Ectodermal cell (in vitro differentiated cells): ENCODE measurements around the gene STIL.

ENCODE experiments used
- H3K27ac ChIP-seq: 2 replicates; pipeline ENCODE4 v1.7.0; 2013; ENCODE audit warnings: mild to moderate bottlenecking, low read depth, low read length; ENCODE audit not compliant: insufficient read depth, poor library complexity, severe bottlenecking
- H3K27me3 ChIP-seq: 2 replicates; pipeline ENCODE4 v1.7.0; 2013; ENCODE audit warnings: mild to moderate bottlenecking, low read length; ENCODE audit not compliant: insufficient read depth, control insufficient read depth, poor library complexity, severe bottlenecking
- H3K36me3 ChIP-seq: one replicate; pipeline ENCODE4 v1.7.0; 2013; ENCODE audit warnings: low read length; ENCODE audit not compliant: control insufficient read depth, insufficient read depth
- H3K4me1 ChIP-seq: one replicate; pipeline ENCODE4 v1.7.0; 2013; ENCODE audit warnings: low read length; ENCODE audit not compliant: control insufficient read depth, insufficient read depth
- H3K4me3 ChIP-seq: 2 replicates; pipeline ENCODE4 v1.7.0; 2013; ENCODE audit warnings: low read depth, low read length, control low read depth; ENCODE audit not compliant: insufficient read depth
- H3K9me3 ChIP-seq: 2 replicates; pipeline ENCODE4 v1.7.0; 2013; ENCODE audit warnings: mild to moderate bottlenecking, low read length, moderate library complexity; ENCODE audit not compliant: control insufficient read depth
- WGBS, 2 experiments: methylation state at CpG; one replicate each; pipeline ENCODE4 v1.1.7; 2013; ENCODE audit warnings: missing lambda C conversion rate in 2 of 2; 5-methylcytosine and 5-hydroxymethylcytosine counted together

STIL gene

GRCh38 chr1:47219590-47220220 is 94.2 kb downstream of the STIL start:
- no peaks in the 10 kb centered on the region for H3K36me3 ChIP-seq
- H3K4me3 ChIP-seq: no peak overlapping the region
- 94% methylated on average over 24 to 26 of the region's 29 CpGs for WGBS, 2 experiments
- H3K9me3 ChIP-seq: no peaks in the 10 kb centered on the region
- no peaks in the 10 kb centered on the region for H3K4me1 ChIP-seq
- no peak overlapping the region for H3K27ac ChIP-seq
- peaks cover 62% of the 10 kb centered on the region for H3K27me3 ChIP-seq

DNA sequence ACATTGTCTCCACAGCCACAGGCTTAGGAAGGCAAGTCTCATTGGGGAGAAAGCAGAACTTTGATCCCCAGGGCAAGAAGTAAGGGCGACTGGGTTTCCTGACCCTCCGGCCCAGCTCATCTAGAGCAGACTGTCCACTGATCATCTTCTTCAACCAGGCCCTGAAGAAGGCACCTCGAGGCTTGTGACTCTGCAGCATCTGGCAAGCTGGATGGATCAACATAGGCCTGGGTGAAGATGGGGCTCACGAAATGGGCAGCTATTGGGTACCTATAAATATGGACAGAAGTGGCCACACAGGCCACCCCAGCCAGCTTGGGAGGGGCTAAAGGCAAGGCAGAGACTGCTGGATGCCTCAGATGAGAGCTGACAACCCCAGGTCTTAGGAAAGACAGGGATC is 94.9 kb downstream of the STIL start:
- H3K36me3 ChIP-seq: no peaks in the 10 kb centered on the region
- H3K9me3 ChIP-seq: no peaks in the 10 kb centered on the region
- WGBS, 2 experiments: 93 to 95% methylated on average over 4 of the region's 4 CpGs
- no peak overlapping the region for H3K27ac ChIP-seq
- no peak overlapping the region for H3K4me3 ChIP-seq
- no peaks in the 10 kb centered on the region for H3K4me1 ChIP-seq
- peaks cover 55% of the 10 kb centered on the region for H3K27me3 ChIP-seq

DNA sequence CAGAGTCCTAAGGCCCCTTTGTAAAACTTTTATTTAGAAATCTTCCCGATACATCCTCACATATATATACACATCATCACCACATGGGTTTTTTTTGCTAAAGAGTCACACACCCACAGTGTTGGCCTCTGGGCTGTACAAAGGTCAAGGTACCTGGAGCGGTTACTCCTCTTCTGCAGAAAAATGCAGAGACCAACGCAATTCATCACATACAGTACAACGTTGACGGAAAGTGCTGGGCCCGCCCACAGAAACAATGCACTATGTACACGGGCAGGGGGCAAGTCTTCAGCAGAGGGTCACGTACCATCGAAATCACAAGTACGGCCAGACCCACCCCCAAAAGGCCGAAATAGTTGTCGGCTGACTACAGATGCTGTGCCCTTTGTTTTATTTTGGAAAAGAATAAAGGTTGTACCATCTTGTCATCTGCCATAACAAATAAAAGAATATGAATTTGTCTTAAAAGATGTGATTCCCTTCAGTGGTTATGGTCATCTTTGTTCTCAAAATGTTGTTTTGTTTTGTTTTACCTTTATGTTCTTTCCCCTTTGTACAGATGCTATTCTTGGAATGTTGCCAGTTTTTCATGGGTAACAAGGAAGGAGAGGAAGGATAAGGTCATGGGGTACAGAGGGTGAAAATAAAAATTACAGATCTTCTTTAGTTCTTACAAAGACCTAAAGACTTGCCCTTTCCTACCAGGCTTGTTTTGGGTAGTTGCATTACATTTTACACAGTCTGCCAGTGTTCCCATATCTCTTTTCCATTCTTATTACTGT is 97.5 kb downstream of the STIL start:
- no peak overlapping the region for H3K4me3 ChIP-seq
- no peaks in the 10 kb centered on the region for H3K36me3 ChIP-seq
- no peaks in the 10 kb centered on the region for H3K4me1 ChIP-seq
- no peak overlapping the region for H3K27ac ChIP-seq
- peaks cover 29% of the 10 kb centered on the region for H3K27me3 ChIP-seq
- H3K9me3 ChIP-seq: no peaks in the 10 kb centered on the region
- WGBS, 2 experiments: 93 to 95% methylated on average over 12 of the region's 12 CpGs

DNA sequence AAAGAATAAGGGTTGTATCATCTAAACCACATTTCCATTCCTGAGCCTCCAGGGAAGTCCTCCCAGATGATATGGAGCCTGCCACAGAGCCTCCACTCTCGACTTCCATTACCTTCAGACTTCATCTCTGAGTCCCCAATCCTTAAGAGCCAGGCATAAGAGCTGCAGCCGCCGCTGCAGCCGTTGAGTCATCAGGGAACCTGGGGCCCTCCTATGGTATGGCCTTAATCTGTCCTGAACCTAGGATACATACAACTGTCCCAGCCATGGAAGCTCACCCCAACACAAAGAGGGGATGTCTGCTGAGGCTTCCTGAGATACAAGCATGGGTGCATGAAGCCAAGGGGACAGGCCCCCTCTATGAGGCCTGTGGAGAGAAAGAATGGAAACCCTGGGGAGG is 98.2 kb downstream of the STIL start:
- Histone ChIP-seq H3K27ac (no peak overlapping the region), H3K36me3 (no peaks in the 10 kb centered on the region), H3K9me3 (no peaks in the 10 kb centered on the region), H3K4me3 (no peak overlapping the region), H3K4me1 (no peaks in the 10 kb centered on the region), H3K27me3 (peaks cover 22% of the 10 kb centered on the region)
- 81 to 85% methylated on average over 4 of the region's 4 CpGs for WGBS, 2 experiments

- WGBS, 2 experiments: 88 to 89% methylated on average over 3 of the region's 3 CpGs
- H3K9me3 ChIP-seq: no peaks in the 10 kb centered on the region
- H3K4me3 ChIP-seq: no peak overlapping the region
- H3K36me3 ChIP-seq: no peaks in the 10 kb centered on the region
- peaks cover 19% of the 10 kb centered on the region for H3K27me3 ChIP-seq
- no peaks in the 10 kb centered on the region for H3K4me1 ChIP-seq
- H3K27ac ChIP-seq: no peak overlapping the region
Observed at GRCh38 chr1:47214549-47214948, 99.4 kb downstream of the STIL start.

- Histone ChIP-seq H3K4me3 (no peak overlapping the region), H3K27me3 (peaks cover 29% of the 10 kb centered on the region), H3K27ac (no peak overlapping the region), H3K36me3 (no peaks in the 10 kb centered on the region), H3K9me3 (no peaks in the 10 kb centered on the region), H3K4me1 (peaks cover 10% of the 10 kb centered on the region)
- WGBS, 2 experiments: 66 to 68% methylated on average over 11 of the region's 11 CpGs
Observed at GRCh38 chr1:47213230-47213963, 100.5 kb downstream of the STIL start.

GRCh38 chr1:47212636-47213229 is 101.2 kb downstream of the STIL start:
- H3K4me3 ChIP-seq: no peak overlapping the region
- no peaks in the 10 kb centered on the region for H3K36me3 ChIP-seq
- 91 to 92% methylated on average over 4 of the region's 4 CpGs for WGBS, 2 experiments
- no peaks in the 10 kb centered on the region for H3K9me3 ChIP-seq
- H3K4me1 ChIP-seq: peaks cover 14% of the 10 kb centered on the region
- no peak overlapping the region for H3K27ac ChIP-seq
- peaks cover 28% of the 10 kb centered on the region for H3K27me3 ChIP-seq

DNA sequence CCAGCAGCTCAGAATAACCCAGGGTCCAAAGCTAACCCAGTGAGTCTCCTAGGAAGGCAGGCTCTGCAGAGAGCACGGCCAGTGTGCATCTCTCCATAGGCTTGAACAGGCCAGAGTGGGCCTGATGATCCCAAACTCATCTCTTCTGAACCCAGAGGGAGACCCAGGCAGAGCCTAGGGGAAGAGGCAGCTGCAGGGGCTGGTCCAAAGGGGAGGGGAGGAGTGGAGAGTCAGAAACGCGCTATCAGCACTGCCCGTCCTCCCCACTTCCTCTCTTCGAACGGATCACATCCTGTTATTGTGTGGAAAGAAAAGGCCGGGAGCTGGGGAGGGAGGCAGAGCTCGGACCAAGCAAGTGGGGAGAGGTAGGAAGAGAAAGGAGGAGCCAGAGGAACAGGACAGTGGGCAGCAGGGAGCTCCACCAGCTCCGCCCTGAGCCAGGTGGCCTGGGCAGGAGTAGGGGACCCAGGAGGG is 102.1 kb downstream of the STIL start:
- H3K27ac ChIP-seq: no peak overlapping the region
- H3K27me3 ChIP-seq: peaks cover 23% of the 10 kb centered on the region
- H3K4me1 ChIP-seq: peaks cover 14% of the 10 kb centered on the region
- no peaks in the 10 kb centered on the region for H3K9me3 ChIP-seq
- H3K36me3 ChIP-seq: no peaks in the 10 kb centered on the region
- WGBS, 2 experiments: 55 to 65% methylated on average over 9 of the region's 9 CpGs
- H3K4me3 ChIP-seq: no peak overlapping the region

GRCh38 chr1:47210666-47211065 is 103.3 kb downstream of the STIL start:
- 87 to 93% methylated on average over 3 of the region's 3 CpGs for WGBS, 2 experiments
- no peaks in the 10 kb centered on the region for H3K9me3 ChIP-seq
- peaks cover 14% of the 10 kb centered on the region for H3K4me1 ChIP-seq
- H3K27me3 ChIP-seq: peaks cover 23% of the 10 kb centered on the region
- H3K4me3 ChIP-seq: no peak overlapping the region
- no peaks in the 10 kb centered on the region for H3K36me3 ChIP-seq
- no peak overlapping the region for H3K27ac ChIP-seq
